GM21576 (cell line): Measurements from ENCODE around the gene PRSS2.

ENCODE experiments used
- ATAC-seq: cut with Tn5 transposase; IDR thresholded peaks from one replicate; pipeline ENCODE4 v1.9.1; 2021; ENCODE audit warnings: mild to moderate bottlenecking, moderate library complexity; ENCODE audit not compliant: unreplicated experiment

The PRSS2 gene

DNA sequence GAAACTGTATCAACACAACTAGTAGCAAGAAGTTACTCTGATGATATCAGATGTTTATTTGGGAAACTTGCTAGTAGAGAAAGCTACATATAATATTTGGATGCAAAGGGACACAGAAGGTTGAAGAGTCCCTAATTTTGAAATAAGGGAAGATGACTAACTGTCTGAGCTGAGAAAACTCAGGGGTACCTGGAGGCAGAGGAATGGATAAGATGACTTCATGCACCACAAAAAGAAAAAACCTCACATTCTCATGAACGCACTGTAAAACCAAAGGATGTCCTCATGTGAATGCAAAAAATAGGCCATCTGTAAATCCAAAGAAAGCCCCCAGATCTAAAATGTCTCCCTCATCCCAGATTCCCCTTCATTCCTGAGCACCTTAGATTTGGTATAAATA, 29.3 kb downstream of the PRSS2 start:
- ATAC-seq: no peak

DNA sequence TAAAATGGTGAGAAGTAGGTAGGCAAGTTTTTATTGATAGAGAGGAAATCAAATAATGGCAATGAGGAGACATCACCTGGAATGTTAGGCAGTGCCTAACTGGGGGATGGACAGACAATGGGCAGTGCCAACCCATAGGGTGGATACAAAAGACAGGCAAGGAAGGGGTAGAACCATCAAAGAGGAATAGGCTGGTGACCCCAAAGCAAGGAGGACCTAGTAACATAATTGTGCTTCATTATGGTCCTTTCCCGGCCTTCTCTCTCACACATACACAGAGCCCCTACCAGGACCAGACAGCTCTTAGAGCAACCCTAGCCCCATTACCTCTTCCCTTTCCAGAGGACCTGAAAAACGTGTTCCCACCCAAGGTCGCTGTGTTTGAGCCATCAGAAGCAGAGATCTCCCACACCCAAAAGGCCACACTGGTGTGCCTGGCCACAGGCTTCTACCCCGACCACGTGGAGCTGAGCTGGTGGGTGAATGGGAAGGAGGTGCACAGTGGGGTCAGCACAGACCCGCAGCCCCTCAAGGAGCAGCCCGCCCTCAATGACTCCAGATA, 30.0 kb downstream of the PRSS2 start:
- no peak for ATAC-seq

DNA sequence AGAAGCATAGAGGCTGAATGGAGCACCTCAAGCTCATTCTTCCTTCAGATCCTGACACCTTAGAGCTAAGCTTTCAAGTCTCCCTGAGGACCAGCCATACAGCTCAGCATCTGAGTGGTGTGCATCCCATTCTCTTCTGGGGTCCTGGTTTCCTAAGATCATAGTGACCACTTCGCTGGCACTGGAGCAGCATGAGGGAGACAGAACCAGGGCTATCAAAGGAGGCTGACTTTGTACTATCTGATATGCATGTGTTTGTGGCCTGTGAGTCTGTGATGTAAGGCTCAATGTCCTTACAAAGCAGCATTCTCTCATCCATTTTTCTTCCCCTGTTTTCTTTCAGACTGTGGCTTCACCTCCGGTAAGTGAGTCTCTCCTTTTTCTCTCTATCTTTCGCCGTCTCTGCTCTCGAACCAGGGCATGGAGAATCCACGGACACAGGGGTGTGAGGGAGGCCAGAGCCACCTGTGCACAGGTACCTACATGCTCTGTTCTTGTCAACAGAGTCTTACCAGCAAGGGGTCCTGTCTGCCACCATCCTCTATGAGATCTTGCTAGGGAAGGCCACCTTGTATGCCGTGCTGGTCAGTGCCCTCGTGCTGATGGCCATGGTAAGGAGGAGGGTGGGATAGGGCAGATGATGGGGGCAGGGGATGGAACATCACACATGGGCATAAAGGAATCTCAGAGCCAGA, 31.0 kb downstream of the PRSS2 start:
- no peak for ATAC-seq

DNA sequence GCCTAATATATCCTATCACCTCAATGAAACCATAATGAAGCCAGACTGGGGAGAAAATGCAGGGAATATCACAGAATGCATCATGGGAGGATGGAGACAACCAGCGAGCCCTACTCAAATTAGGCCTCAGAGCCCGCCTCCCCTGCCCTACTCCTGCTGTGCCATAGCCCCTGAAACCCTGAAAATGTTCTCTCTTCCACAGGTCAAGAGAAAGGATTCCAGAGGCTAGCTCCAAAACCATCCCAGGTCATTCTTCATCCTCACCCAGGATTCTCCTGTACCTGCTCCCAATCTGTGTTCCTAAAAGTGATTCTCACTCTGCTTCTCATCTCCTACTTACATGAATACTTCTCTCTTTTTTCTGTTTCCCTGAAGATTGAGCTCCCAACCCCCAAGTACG, 31.5 kb downstream of the PRSS2 start:
- ATAC-seq: no peak

- no peak for ATAC-seq
These were observed 33.1 kb downstream of the PRSS2 start for GRCh38 chr7:142803901-142804300.

DNA sequence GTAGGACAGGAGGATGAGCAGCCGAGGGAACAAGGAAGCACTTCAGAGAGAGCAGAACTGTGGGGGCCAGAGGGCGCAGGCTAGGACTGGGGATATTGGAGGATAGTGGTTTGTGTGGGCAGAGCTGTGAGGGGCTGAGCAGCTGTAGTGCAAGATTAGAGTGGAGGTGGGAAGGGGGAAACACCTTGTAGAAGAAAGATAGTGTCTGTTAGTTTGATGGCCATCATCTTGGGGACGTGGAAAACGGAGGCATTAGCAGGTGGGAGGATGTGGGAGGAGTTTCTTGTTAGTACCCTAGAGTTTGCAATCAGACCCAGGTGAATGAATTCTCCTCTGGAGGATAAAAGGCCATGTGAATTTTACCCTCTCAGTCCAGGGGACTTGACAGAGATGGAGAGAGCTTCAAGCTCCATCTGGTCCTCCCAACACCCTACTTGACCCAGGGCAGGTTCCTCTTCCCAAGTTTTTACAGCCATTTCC, 34.0 kb downstream of the PRSS2 start:
- no peak for ATAC-seq

DNA sequence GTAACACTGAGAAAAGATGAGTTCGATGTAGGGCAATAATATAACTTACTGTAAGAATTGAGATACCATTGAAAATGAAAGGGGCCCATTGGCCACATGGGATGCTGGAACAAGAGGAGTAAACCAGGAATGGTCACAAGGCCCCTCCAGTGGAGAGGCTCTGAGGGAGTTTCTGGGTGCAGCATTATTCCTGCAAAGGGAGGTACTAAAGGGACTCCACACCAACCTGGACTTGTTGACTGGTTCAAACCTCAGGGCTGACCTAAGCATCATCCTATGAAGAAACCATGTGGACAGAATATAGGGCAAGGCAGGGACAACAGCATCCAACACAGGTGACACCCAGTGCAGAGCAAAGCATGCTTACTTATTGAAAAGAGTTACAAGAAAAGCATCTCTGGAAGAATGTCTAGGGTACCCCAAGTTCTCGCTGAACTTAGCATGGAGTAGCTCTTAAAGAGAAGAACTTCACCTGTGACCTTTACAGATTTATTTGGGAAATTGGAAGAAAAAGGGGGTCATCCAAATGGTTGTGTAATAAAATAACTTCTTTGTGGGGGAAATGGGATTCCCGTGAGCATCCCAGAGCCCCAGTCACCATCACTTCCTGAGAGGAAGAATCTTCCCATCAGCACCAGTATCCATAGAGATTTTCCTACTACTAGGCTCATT, 34.7 kb downstream of the PRSS2 start:
- no peak for ATAC-seq

- no peak for ATAC-seq
These were observed 35.2 kb downstream of the PRSS2 start for GRCh38 chr7:142806022-142806356.

GRCh38 chr7:142806957-142807356, 36.2 kb downstream of the PRSS2 start:
- ATAC-seq: no peak

GRCh38 chr7:142807855-142808460, 37.2 kb downstream of the PRSS2 start:
- peak; percentile 25 for ATAC-seq

- peak; percentile 25 for ATAC-seq
These were observed 37.7 kb downstream of the PRSS2 start for GRCh38 chr7:142808461-142808801.

GRCh38 chr7:142808802-142809583, 38.2 kb downstream of the PRSS2 start:
- ATAC-seq: peak; percentile 87

DNA sequence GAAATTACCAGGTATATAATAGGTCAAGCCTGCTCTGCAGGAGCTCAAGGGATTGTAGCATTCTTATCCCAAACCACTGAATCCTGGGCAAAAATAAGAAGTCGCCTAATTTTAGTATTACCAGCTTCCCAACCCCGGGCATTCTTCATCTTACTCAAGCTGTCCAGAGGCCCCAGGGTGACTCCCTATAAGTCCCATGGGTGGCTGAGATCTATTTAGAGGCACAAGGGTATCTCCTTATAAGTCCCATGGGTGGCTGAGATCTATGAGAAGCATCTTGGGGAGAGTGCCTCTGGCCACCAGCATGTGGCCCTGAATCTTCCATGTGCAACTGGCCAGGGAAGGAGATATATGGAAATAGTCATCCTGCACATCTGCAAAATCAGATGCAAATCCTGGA, 38.9 kb downstream of the PRSS2 start:
- ATAC-seq: no peak

GRCh38 chr7:142811154-142811737, 40.5 kb downstream of the PRSS2 start:
- ATAC-seq: no peak

GRCh38 chr7:142812437-142813215, 41.9 kb downstream of the PRSS2 start:
- ATAC-seq: no peak

- ATAC-seq: no peak
These were observed 42.5 kb downstream of the PRSS2 start for GRCh38 chr7:142813226-142813625.

- ATAC-seq: no peak
These were observed 42.9 kb downstream of the PRSS2 start for GRCh38 chr7:142813699-142814098.

GRCh38 chr7:142814451-142814850, 43.7 kb downstream of the PRSS2 start:
- ATAC-seq: no peak

DNA sequence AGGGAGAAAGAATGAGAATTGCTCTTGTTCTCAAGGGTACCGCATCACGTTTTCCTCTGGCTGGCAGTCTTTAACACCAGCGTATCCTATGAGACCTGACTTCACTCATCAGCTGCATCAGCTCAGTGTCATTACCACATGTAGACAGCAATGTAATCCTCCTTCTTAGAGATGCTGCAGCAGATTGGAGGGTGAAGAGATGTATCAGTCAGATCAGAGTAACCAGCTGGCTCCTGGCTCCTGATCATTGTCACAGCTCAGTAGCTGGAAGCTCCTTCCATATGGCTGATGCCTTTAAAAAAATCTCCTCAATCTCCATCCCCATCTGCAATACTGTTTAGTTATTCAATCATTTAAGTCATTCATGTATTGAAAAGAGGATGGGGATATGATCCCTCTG, 44.4 kb downstream of the PRSS2 start:
- no peak for ATAC-seq

DNA sequence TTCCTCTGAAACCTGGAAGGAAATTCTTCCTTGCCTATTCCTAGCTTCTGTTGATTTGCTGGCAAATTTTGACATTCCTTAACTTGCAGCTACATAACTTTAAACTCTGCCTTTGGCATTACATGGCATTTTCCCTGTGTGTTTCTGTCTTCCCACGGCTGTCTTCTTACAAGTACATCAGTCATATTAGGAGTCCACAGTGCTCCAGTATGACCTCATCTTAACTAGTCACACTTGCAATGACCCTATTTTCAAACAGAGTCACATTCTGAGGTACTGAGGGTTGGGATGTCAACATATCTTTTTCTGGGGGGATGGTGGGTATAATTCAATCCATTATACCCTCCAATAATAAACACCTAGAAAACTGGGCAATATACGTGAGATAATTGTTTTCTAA, 46.7 kb downstream of the PRSS2 start:
- ATAC-seq: no peak
